Measurements from ENCODE around the gene PRPSAP2.
"Not testable (repeated sequence)": the region's sequence is repeated elsewhere in the genome, so short reads cannot be mapped to it uniquely, and the experiment has no call there.

PRPSAP2 gene

DNA sequence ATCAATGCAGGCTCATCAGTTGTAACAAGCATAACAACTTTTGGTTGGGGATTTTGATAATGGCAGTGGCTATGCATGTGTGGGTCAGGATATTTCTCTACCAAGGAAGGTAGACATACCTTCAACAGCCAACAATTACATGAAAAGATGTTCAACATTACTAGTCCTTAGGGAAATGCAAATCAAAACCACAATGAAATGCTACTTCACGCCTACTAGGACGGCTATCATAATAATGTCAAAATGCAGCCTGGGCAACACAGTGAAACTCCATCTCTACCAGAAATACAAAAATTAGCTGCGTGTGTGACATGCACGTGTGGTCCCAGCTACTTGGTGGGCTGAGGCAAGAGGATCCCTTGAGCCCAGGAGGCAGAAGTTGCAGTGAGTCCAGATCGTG, 86.7 kb downstream of the PRPSAP2 start:
- DNase-seq (ENCODE audit: low read depth) = no peak

DNA sequence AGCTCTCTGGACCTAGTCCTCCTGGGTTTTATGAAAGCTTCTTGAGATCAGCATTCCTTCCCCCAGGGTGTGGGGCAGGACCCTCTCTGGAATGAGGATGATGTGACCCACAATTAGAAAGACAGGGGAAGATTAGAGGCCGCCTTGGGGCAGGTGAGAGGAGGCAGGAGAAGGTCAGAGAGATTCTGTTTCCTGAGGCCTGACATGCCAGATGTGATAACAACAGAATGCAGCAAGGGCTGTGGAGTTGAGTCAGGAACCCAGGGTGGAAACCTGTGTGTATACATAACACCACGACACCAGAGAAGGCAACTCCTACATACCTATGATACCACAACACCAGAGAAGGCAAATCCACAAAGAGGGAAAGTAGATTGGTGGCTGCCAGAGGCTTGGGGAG, 88.6 kb downstream of the PRPSAP2 start:
- no peak for DNase-seq (ENCODE audit: low read depth)

DNA sequence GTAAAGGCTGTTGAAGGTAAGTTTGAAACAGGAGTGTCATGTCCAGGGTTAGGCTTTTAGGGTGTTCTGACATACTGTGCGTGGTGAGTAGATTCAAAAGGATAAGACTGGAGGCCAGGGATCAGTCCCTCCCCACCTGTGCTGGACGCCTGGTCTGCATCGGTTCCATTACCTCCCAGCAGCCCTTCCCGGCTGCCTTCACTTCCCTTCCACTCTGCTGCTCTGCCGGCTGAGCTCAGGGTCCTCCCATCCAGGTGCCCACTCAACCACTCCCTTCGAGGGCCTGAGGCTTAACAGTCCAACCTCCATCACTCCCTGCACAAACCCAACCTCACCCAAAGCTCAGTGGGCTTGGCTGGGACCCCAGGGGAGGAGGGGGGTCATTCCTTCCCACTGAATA, 89.9 kb downstream of the PRPSAP2 start:
- no peak for DNase-seq (ENCODE audit: low read depth)

DNA sequence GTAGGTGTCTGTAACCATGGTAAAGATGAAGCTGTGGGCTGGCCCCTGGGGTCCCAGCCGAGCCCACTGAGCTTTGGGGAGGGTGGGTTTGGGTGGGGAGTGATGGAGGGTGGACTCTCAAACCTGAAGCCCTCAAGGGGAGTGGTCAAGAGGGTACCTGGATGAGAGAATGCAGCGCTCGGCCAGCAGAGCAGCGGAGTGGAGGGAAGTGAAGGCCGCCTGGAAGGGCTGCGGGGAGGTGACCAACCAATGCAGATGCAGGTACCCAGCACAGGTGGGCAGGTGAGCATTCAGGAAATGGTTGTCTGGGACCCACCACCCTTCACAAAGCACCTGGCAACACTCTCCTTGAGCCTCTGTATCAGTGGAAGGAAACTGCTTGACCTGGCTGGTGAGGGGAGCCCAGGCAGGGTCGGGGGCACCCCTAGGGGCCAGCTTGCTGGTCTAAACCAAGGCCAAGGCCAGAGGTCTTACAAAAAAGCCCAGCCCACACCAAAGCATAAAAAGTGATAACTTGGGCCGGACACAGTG, 90.6 kb downstream of the PRPSAP2 start:
- no peak for DNase-seq (ENCODE audit: low read depth)

DNA sequence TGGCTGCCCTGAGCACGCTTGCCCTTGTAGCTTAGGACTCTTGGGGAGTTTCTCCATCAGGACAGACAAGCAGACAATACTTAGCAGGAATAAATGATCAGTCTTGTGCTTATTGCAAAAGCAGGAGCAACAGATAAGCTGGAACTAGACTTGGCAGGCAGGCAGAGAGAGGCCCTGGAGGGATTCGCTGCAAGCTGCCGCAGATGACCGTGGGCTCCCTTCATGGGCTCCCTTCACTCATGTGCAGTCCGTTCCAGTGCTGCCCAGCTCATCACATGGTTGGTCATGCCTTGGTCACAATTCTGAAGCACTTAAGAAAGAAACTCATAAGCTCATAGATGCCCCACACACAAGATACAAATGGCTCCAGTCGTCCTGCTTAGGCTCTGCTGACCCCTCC, 91.6 kb downstream of the PRPSAP2 start:
- DNase-seq (ENCODE audit: low read depth) = no peak

DNA sequence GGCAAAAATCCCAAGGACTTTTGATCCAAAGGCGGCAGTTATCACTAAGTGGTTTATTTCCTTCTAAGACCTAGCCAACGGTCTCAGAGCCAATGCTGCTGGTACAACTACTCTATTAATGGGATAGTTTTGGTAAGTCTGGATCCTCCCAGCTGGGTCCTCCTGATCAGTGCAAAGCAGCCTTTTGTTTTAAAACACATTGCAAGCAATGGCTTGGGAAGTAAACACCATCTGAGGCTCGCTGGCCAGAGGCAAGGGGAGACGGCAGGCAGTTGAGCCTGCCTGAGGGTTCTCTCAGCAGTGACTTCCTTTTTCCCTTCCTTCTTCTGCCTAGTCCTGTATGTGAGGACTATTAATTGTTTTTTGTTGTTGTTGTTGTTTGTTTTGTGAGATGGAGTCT, 92.4 kb downstream of the PRPSAP2 start:
- no peak for DNase-seq (ENCODE audit: low read depth)

DNA sequence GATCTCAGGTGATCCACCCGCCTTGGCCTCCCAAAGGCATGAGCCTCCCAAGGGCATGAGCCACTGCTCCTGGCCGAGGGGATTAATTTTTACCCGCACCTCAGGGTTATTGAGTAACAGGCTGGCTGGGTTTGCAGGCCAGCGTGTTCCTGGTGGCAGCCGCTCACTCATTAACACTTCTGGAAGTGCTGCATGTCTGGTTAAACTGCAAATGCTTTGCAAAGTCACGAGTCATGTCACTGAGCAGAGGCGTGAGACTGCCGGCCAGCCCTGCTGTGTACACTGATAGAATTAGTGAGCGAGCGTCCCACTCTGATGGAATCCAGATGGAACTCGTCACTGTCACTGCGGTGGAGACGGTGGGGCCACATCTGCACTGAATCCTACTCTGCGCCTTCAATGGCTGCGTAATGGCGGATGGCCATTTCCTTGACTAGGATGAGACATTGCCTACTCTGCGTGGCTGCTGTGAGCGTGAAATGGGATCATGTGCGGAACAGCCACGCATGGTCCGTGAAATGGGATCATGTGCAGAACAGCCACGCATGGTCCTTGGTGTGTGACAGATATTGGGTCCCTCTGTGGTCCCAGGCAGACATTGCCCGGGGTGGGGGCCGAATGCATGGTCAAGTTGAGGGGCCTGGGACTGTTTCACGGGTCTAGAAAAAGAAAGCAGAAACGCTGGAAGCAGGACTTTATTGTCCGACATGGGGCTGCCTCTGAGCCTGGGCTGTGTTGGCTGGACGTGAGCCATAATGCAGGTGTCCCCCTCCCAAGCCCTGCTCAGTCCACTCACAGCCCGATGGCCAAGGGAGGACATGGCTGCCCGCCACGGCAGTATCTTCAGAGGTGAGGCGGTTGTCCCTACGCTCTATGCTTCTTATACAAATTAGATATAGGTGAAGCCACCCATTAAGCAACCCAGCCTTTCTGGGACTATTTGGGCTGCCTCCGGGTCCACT, 93.3 kb downstream of the PRPSAP2 start:
- DNase-seq (ENCODE audit: low read depth) = no peak

DNA sequence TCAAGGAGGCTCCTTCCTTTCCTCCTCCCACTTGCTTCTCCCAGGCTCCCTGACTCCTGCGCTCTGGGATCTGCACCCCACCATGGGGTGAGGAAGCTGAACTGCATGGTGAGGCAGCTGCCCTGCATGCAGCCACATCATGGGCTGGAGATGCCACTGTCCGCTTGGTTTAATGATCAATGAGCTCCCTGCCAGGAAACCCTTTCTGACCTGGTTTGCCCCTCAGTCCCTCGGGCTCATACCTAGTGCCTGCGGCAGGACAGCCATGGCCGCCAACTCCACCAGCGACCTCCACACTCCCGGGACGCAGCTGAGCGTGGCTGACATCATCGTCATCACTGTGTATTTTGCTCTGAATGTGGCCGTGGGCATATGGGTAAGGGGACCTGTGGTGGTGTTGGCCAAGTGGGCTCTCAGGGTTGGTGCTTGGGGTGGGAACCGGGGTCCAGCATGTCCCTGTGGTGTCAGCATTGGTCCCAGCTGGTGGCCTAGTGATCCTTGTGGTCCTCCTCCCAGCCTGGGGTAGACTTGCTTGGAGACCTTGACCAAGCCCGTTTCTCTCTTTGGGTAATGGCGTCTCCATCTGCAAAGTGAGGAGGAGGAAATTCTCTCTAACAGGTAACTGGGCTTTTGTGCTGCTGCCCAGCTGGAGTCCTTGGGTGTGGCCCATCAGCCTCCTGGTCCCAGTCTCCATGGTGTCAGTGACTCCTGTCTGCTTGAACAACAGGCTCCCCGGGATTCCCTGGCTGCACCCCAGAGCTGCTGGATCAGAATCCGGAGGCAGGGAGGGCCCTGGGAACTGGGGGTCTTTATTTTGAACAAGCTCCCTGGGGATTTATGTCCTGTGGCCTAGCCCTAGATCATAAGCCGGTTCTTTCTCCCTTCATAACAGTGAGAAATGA, 94.3 kb downstream of the PRPSAP2 start, which contains the start of gene SLC5A10:
TSS of gene SLC5A10 (plus strand) at position 225 of the 902 bp plus-strand sequence. CDS start at position 266, 41 bp downstream.
- no peak for DNase-seq (ENCODE audit: low read depth)

DNA sequence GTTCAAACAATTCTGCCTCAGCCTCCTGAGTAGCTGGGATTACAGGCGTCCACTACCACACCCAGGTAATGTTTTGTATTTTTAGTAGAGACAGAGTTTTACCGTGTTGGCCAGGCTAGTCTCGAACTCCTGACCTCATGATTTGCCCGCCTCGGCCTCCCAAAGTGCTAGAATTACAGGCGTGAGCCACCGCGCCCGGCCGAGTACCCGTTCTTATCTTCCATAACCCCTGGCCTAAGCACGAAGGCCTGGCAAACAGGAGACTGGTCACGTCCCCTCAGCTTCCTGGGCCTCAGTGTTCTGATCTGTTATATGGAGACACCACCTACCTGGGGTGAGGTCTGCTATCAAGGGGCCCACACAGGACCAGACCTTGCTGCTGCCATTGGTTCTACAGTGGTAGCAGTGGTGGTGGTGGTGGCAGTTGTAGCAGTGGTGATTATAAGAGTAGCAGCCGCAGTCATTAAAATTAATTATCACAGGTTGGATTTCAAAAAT, 95.3 kb downstream of the PRPSAP2 start:
- DNase-seq (ENCODE audit: low read depth) = no peak

DNA sequence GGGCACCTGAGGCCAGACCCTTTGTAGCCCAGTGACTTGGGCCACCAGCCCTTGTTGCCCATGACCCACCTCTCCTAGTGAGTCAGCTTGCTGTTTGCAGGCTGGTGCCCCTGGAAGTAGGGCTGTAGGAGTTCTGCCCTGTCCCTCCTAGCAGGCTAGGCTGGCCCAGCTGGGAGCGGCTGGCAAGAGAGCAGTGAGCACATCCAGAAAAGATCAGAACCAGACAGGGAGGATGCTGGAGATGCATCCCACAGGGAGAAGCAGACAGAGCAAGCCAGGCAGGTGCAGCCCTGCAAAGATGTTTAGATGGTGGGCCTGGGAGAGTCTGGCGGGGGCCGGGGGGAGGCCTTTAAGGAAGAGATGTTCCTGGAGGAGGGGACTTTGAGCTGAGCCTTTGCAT, 96.4 kb downstream of the PRPSAP2 start:
- DNase-seq (ENCODE audit: low read depth) = no peak

DNA sequence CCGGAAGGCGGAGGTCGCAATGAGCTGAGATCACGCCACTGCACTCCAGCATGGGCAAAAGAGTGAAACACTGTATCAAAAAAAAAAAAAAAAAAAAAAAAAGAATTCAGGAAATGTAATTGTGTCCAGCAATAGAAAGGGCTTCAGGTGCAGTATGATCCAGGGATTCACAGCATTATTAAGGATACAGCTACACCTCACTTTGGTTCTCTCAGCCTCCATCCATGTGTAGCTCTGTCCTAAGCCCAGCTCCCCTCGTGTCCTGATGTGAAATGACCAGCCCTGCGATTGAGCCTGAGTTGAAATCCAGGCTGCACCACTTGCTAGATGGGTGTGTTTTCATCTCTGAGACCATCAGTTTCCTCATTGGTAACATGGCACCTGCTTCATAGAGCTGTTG, 97.1 kb downstream of the PRPSAP2 start:
- DNase-seq (ENCODE audit: low read depth) = no peak

DNA sequence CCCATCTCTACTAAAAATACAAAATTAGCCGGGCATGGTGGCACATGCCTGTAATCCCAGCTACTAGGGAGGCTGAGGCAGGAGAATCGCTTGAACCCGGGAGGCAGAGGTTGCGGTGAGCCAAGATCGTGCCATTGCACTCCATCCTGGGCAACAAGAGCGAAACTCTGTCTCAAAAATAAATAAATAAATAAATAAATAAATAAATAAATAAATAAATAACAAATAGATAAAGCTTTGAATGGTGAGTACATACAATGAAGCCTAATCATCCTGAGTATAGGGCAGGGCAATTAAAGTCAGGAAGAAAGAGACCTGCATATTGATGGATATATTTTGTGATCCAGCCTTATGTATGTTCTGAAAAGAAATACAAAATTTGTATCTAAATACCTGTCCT, 98.1 kb downstream of the PRPSAP2 start:
- not testable (repeated sequence) for DNase-seq (ENCODE audit: low read depth)

DNA sequence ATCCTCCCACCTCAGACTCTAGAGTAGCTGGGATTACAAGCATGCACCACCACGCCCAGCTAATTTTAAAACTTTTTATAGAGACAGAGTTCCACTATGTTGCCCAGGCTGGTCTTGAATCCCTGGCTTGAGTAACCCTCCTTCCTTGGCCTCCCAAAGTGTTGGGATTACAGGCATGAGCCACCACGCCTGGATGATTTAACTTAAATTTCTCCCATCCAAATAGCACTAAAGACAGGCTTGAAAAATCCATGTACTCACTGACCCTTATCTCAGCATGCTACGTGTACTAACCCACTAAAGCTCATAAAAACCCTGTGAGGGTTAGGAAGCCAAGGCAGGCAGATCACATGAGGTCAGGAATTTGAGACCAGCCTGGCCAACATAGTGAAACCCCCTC, 98.7 kb downstream of the PRPSAP2 start:
- DNase-seq (ENCODE audit: low read depth) = no peak

DNA sequence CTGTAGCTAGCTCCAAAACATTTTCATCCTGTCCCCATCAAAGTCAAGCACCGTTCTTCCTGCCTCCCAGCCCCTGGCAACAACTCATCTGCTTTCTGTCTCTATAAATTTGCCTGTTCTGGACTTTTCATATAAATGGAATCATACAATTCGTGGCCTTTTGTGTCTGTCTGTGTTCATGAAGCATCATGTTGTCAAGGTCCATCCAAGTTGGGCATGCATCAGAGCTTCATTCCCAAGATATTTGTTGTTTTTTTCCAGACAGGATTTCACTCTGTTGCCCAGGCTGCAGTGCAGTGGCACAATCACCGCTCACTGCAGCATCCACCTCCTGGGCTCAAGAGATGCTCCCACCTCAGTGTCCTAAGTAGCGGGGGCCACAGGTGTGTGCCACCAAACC, 99.9 kb downstream of the PRPSAP2 start:
- DNase-seq (ENCODE audit: low read depth) = no peak

DNA sequence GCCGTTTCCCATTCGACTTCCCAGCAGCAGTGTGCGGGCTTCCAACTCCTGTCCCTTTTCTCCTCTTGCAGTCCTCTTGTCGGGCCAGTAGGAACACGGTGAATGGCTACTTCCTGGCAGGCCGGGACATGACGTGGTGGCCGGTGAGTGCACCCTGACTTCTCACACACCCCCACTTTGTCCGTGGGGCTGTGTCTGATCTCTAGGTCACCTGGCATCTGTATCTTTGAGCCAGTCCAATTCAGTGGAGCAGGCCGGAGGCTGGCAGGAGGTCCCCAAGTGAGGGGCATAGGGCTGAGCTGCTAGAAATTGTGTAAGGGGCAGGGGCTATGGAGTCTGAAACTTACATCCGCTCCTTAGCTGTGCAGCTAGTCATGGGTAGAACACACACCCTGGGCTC, 100.7 kb downstream of the PRPSAP2 start:
- DNase-seq (ENCODE audit: low read depth) = no peak

DNA sequence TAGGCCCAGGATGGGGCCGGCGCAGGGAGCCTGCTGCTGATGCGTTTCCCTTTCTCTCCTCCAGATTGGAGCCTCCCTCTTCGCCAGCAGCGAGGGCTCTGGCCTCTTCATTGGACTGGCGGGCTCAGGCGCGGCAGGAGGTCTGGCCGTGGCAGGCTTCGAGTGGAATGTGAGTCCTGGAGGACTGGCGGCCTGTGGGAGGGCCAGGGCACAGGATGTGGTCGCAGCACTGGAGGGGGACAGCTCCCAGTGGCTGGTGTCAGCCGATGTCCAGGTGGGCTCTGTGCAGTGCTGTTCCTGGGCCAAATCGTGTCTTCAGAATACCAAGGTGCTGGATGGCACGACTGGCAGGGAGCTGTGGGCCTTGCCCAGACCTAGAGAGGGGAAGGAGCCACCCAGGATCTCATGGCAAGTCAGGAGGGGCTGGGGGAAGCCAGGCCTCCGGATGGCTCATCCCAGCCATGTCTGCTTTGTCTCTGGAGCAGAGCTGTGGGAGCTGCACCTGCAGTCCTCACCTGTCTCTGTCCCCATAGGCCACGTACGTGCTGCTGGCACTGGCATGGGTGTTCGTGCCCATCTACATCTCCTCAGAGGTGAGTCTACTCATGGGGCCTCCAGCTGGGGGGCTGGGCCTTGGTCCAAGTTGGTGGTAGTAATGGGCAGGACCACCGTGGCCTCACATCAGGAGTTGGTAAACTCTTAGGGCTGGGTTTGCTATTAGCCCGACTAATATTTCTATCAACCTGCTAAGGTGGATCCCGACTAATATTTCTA, 101.3 kb downstream of the PRPSAP2 start:
- DNase-seq (ENCODE audit: low read depth) = no peak

DNA sequence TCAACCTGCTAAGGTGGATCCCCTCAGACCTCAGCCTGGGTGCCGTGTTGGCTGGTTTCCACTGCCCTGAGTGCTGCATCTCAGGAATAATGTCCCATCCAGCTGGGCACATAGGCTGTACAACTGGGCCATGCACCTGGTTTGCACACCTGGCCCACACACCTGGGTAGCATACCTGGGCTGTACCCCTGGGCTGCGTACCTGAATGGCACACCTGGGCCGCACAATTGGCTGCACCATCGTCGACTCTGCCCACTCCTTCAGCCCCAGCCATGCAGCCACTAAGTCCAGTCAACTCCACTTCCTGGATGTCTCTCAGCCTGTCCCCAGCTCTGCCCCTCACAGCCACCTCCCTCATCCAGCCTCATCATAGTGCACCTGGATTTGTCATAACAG, 101.9 kb downstream of the PRPSAP2 start:
- no peak for DNase-seq (ENCODE audit: low read depth)

DNA sequence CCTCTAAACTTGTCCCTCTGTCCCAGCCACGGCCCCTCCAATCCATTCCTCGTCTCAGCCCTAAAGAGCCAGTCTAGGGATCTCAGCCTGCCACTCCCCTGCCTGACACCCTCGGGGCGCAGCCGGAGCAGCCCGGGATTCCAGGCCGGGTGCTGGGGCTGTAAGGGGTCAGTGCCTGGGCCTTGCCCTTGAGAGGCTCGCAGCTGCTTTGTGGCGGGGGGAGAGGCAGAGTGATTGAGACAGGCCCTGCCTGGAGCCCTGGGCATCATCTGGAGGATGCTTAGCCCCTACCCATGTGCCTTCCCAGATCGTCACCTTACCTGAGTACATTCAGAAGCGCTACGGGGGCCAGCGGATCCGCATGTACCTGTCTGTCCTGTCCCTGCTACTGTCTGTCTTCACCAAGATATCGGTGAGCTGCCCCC, 102.3 kb downstream of the PRPSAP2 start:
- DNase-seq (ENCODE audit: low read depth) = no peak

DNA sequence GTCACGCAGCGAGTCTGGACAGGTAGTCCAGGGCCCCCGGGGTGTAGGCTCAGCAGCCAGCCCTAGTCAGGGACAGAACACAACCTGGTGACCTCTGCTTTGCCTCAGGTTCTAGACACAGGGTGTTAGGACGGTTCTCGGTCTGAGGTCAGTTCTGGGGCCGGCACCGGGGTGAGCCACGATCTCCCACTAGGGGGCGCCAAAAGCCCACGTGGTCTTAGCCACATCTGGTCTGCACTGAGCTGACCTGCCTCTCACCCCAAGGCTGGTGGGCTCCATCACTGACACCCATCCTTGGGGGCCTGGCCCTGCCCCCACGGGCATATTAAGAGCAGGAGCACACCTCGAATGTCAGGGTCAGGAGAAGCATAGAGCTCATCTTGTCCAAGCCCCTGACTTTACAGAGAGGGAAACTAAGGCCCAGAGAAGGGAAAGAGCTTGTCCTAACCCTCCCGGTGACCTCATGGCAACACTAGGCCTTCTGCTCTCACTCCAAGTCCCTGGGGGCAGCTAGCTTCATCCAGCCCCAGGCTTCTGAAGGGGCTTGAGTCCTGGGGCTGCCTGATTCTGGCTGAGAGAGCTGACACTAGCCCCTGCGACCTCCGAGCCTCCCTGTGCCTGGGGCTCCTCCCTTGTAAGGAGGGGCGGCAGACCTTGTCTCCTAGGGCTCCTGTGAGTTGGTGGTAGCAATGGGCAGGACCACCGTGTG, 103.0 kb downstream of the PRPSAP2 start:
- DNase-seq (ENCODE audit: low read depth) = peak; percentile 59

DNA sequence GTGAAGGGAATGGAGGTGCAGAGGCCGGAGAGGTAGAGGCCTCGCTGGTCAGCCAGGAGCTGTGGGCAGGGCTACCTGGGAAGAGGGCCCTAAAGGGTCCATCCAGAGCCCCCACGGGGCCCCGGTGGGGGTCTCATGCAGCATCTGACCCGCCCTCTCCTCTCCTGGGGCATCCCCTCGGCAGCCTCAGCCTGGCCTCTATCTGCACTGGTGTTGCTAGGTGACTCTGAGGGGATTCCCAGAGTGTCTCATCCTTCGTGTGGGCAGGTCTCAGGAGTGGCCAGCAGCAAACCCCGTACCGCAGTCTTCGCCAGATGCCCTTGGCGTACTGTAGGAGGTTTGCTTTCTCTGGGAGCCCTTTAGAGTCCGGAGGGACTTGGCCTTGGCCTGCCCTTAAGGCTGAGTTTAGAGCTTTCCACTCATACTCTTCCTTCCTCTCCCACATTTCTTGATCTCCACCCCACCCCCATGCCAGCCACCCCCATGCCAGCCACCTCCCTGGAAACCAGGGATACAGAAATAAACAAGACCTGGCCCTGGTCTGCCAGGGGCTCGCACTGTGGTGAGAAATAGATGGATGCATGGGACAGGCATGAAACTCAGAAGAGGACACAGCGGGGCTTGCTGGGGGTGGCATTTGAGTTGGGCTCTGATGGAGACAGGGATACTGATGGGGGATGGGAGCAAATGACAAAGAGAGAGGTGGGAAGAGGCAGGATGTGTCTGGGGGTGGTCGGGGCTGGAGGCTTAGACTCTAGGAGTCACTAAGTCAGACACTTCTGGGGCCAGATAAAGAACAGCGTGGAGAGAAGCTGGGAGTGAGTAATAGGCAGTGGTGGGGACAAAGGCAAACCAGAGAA, 103.9 kb downstream of the PRPSAP2 start:
- DNase-seq (ENCODE audit: low read depth) = no peak
